ENCODE measurements around the gene HEXIM2.

HEXIM2 gene

DNA sequence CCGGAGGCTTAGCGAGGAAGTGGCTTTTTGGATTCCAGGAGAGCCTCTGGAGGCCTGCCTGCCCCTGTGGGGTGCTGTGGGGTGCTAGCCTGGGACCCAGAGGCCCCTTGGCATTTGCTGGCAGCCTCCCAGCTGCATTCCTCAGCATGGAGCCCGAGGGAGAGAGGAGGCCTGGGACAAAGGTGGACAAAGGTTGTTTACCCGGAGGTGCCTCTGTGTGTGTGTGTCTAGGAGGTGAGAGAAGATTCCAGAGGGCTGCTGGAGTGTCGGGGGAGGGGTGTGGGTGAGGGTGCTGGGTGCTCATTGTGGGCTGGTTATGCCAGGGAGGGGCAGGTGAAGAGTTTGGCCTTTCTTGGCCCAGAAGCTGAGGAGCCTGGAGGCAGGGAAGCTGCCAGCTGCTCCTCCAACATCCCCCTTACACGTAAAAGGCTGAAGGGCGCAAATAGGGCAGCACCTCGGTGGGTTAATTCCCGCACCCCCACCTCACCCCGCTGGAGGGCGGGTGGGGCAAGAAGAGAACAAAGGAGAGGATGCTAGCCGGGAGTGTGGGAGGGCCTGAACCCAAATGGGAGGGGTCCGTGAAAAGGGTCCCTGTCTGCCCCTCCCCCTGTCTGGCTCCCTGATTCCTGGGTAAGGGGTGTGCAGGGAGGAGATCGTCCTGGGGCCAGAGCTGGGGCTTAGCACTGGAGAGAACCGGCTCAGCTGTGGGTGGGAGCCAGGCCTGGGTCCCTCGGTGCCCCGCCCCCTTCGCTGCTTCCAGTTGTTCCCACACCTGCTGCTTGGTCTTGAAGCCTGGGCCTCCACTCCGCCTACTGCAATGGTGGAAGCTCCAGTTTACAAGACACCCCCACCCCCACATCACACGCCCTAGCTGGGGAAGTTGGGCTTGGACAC is 9.9 kb downstream of the HEXIM2 start:
- peak; percentile 76 to 92 for DNase-seq

DNA sequence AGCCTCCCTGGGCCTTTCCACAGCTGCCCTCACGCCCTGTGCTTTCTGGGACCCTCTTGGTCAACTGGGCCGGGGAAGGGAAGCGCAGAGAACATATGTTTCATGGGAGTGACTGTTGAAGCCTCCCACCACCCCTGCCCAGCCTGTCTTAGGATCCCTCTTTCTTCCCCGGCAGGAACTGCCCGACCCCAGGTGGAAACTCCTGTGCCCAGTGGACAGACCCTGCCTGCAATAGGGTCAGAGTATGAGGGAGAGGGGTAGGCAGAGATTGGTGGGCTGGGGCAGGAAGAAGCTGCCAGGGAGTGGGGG is 10.5 kb downstream of the HEXIM2 start:
- DNase-seq, result no peak

DNA sequence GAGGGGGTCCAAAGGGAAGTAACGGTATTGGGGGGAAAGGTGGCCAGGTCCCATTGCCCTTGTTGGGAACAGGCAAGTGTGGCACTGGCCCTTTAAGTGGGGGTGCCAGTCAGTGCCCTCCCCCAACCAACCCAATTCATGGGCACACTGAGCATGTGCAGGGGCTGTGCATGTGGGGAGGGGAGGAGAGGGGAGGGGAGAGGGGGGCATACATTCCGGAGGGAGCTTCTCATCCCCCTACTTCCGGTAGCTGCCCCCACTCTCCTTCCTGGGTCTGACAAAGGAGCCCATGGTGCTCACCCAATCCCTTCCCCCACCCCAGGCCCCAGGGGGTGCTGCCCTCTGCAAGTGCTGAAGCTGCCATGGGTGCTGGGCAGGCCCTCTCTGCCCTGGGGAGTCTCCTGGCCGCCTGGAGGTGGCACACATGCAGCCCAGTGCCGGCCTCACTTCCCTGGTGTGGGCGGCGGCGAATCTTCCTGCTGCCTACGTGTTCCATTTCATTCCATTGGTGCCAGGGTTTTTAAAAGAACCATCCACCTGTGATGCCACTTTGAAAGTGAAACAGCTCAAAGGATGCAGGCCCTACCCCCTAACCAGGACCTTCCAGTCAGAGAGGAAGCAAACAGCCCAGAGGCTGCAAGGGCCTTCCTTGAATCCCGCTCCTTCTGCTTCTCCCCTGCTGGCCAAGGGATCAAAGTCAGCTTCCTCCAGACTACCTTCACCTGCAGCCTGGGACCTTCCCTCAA is 11.0 kb downstream of the HEXIM2 start:
- DNase-seq, result peak; percentile 26 to 28

- no peak for DNase-seq
These were observed 14.1 kb downstream of the HEXIM2 start for GRCh38 chr17:45175759-45176115.

GRCh38 chr17:45177563-45177962 is 15.9 kb downstream of the HEXIM2 start:
- no peak for DNase-seq

DNA sequence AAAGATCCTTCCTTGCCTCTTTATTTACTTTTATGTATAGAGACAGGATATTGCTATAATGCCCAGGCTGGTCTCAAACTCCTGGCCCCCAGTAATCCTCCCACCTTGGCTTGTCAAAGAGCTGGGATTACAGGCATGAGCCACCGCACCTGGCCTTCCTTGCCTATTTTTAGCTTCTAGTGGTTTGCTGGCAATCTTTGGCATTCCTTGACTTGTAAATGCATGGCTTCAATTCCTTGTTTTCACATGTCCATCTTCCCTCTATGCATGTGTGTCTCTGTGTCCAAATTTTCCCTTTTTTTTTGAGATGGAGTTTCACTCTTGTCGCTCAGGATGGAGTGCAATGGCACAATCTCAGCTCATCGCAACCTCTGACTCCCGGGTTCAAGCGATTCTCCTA is 22.5 kb downstream of the HEXIM2 start:
- DNase-seq, result no peak

DNA sequence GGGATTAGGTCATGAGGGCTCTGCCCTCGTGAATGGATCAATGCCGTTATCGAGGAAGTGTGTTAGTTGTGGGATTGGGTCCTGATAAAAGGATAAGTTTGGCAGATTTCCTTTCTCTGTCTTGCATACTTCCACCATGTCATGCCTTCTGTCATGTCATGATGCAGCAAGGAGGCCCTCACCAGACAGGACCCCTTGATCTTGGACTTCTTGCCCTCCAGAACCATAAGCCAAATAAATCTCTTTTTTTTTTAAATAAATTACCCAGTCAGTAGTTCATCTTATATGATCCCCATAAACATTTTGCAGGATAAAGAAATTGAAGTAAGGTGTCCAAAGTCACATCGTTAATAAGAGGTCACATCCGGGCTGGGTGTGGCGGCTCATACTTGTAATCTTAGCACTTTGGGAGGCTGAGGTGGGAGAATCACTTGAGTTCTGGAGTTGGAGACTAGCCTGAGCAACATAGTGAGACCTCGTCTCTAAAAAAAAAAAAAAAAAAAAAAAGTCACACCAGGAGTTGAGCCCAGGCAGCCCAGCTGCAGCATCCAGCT is 25.2 kb downstream of the HEXIM2 start:
- no peak for DNase-seq

DNA sequence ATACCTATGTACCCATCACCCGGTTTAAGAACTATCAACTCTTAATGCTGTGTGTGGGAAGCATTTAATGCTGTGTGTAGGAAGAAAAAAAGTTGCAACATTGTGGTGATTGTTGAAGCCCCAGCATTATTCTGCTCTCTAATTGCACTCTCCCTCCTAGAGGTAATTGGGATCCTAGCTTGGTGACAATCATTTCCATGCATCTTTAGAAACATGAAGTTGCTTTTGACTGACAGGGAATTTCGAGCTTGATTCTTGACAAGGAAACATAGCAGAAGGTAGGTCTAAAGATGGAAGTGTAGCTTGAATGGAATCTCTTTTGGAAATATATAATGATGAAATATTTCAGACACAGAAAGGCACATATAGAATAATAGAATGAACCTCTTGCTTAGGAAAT is 27.3 kb downstream of the HEXIM2 start:
- no peak for DNase-seq

DNA sequence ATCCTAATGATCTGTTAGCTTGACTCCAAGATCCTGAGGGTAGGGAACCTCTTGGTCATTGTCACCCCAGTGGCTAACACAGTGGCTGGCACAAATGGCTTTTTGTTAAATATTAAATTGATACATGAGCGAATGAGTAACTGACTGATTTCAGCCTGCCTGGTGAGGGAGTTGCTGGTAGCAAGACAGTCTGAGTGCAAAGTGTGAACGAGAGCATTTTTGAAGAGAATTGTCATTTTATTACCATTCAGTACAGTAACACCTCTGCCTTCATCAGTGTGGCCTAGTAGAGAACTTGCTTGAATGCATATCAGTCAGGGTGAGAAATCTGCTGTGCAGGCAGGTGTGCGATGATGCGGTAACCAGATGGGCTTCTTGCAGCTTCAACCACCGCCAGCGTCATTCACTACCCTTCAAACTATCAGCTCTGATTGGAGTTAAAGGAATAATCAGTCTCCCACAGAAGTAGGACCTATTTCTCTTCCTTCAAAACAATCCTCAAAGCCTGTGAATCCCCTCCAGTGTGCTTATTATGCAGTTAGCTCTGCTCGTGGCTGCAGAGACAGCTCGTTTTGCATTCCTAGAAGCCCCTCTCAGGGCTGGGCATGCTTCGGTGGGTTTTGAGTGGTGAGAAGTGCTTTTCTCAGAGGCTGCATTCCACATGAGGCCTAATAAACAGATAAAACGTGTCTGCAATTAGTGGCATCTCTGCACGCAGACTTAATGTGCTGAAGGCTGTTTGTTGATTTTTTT is 29.0 kb downstream of the HEXIM2 start:
- no peak for DNase-seq

- no peak for DNase-seq
These were observed 33.7 kb downstream of the HEXIM2 start for GRCh38 chr17:45195424-45195823.

GRCh38 chr17:45197108-45197507 is 35.4 kb downstream of the HEXIM2 start:
- no peak for DNase-seq

DNA sequence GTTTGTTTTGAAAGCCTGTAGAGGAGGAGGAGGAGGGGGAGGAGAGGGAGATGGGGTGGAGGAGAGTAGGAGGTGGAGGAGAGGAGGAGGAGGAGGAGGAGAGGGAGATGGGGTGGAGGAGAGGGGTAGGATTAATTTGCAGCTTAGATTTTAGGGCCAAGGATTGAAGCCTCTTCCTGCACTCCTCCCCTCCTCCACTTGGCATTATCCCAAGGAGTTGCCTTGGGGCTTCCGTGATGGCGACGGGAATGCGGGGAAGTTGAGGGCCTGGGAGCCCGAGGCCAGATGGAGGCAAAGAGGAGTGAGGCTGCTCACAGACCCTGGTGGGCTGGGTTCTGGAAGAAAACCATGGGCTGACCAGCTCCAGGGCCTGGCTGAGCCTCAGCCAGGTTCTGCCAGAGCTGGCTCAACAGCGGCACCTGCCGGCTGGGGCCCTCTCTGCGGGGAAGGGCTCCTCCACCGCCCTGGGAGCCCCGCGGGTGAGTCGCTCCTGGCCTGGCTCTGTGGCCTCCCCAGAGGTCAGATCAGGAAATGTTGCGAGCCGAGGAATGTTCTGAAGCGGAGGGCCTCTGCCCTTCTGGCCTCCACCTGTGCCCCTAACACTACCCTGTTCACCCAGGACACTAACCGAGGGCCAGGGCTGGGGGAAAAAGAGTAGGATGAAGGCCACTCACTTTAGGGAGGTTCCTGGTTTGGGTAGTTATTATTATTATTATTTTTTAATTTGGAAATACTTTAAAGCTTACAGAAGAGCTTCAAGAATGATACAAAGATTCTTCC is 36.1 kb downstream of the HEXIM2 start:
- peak; percentile 84 to 98 for DNase-seq

DNA sequence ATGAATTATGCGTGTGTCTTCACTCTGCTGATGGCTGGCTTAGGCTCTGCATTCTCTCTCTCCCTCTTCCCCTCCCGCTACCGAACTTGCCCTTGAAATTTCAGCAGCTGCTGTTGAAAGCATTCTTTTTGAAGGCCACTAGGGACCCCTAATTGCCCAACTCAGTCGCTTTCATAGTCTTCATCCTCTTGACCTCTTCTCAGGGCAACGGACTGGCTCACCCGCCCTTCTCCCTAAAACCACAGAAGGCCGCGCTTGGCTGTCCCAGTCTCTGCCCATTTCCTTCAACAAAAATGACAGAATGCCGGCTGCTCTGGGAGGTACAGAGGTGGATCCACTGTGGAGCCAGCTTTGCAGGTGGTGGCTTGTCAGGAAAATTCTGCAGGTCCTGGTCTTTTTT is 39.0 kb downstream of the HEXIM2 start:
- peak; percentile 37 to 55 for DNase-seq

- no peak for DNase-seq
These were observed 39.8 kb downstream of the HEXIM2 start for GRCh38 chr17:45201457-45201856.

DNA sequence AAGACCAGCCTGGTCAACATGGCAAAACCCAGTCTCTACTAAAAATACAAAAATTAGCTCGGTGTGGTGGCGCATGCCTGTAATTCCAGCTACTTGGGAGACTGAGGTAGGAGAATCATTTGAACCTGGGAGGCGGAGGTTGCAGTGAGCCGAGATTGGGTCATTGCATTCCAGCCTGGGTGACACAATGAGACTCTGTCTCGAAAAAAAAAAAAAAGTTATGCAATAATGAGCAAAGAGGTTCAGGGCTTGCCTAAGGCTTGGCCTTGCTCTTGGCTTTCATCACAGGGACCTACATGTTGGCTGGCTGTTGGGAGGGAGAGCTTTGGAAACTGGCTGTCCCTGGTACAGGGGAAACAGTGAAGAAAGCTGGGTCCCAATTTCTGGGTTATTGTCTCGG is 40.2 kb downstream of the HEXIM2 start:
- peak; percentile 89 to 90 for DNase-seq

GRCh38 chr17:45218895-45219661 is 57.4 kb downstream of the HEXIM2 start:
- peak; percentile 63 to 98 for DNase-seq

Measured in inflammatory macrophage treated with lipopolysaccharide for 1 hour (primary cell).